NCI-H526 (cell line): ENCODE data around the gene TFR2.

Experiments
- DNase-seq, 2 experiments: peaks; one replicate each; lab custom pipeline; 2025; lab: John Stamatoyannopoulos, UW

The TFR2 gene

DNA sequence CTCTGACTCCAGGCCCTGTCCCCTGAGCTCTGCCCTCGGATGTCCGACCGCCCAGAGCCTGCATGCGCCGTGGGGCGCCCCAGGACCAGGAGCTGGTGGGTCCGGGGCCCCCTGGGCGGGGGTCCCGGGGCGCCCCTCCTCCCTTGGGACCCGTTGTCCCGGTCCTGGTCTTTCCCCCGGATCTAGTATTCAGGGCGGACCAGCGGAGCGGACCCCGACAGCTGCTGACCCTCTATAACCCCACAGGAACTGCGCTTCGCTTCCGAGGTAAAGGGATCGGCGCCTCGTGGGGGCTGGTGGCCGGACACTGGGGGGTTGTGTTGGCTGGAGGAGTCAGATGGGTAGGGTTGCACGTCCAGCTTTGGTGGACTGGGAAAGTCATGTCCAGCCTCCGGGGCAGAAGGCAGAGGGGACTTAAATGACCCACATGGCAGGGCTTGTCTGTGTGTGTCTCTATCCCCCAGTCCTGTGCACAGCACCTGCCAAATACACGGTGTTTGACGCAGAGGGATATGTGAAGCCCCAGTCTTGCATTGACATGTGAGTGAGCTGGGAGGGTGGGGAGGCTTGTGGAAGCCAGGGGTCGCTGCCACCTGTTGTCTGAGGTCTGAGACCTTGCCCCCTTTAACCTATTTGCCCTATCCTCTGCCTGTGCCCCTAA, 28.5 kb downstream of the TFR2 start:
- peak in 1 of 2 experiments; percentile 49 for DNase-seq

DNA sequence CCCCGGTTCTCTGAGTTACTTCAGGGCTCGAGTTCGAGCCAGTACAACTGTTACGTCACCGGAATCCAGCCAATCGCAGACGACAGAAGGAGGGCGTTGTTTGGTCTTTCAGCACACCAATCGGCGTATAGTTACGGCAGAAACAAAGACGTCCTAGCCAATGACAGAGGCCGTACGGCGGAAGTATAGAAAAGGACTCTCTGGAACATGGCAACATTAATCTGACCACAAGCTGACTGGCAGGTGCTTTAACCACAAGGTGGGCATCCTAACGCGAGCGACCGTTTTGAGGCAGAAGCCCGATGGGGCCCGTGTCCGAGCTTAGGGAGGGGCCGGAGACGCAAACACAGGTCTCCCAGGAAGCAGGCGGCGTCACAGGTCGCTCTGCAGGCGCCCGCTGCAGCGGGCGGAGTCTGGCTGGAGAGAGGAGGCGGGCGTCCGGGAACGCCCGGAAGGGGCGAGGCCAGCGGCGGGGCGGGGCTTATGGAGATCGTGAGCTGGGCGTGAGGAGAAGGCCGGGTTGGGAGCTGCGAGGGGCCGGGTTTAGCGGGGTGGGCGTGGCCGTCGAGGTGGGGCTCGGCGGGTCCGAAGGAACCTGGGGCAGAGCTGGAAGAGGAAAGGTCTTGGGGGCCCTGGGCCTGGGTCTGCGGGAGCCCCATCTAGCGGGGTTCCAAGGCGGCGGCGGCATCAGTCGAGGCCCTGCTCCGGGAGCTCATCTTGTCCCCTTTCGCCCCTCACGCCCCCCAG, 29.2 kb downstream of the TFR2 start, which contains the start of gene MOSPD3:
Gene MOSPD3 (plus strand): TSS at position 558 of the 747 bp plus-strand sequence. CDS start 252 bp downstream, outside the sequence.
- peak; percentile 99 to 100 for DNase-seq

DNA sequence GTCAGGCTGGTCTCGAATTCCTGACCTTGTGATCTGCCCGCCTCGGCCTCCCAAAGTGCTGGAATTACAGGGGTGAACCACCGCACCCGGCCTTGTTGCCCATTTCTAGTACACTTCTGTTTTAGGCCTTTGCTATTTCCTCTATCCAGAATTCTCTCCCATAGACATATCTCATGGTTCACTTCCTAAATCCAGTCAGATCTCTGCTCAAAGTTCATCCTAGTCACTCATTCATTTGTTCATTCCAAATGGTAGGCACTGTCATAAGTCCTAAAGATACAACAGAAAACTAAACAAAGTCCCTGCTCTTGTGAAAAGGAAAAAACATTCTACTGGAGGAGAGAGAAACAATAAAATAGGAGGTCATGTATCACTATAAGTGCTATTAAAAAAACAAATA, 31.4 kb downstream of the TFR2 start:
- DNase-seq: no peak

DNA sequence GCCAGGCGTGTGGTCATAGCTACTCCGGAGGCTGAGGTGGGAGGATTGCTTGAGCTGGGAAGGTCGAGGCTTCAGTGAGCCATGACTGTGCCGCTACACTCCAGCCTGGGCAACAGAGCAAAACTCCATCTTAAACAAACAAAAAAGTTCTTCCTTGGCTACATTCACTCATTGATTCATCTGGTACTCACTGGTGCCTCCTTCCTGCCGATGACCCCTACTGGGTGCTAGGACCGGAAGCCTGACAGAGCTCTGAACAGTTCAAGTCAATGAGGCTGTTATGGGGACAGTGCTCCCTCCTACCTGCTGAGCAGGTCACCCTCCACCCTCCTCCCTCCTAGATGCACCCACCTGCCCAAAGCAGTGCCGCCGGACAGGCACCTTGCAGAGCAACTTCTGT, 34.2 kb downstream of the TFR2 start:
- DNase-seq: no peak

DNA sequence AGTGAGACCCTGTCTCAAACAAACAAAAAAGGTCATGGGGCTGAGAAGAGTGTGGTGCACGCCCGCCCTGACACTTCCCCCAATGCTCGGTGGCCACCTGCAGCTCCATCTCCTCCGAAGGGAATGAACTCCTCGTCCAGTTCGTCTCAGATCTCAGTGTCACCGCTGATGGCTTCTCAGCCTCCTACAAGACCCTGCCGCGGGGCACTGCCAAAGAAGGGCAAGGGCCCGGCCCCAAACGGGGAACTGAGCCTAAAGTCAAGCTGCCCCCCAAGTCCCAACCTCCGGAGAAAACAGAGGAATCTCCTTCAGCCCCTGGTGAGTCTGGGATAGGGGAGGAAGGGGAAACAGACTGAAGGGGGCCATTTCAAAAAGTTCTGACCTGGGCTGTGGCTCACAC, 35.0 kb downstream of the TFR2 start:
- DNase-seq: no peak

DNA sequence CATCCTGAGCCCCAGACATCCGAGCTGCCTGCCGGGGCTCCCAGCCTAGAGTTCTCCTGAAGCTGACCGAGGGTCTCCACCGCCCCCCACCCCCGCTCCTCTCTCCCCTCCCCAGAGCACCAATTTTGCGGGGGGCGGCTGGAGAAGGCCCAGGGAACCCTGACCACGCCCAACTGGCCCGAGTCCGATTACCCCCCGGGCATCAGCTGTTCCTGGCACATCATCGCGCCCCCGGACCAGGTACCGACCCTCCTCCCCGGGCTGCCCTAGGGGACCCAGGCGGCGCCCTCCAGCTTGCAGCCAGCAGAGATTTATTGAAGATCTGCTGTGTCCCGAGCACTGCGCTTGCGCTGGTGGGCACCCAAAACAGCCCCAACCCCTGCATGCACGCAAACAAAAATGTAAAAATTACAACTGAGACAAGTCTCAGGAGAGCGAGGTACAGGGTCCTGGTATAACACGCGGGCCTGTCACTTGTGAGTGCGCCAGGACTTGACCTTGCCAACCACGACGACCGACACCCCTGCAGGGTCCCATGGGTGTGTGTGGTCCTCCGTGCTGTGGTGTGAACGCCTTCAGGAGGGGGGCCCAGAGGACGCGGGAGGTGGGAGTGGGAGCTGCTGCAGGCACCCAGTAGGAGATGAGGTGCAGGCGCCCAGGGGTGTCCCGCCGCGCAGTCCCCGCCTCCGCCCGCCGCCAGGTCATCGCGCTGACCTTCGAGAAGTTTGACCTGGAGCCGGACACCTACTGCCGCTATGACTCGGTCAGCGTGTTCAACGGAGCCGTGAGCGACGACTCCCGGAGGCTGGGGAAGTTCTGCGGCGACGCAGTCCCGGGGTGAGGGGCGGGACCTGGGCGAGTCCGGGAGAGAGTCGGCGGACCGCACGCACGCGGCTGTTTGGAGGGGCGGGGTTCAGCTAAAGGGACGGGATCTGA, 36.1 kb downstream of the TFR2 start:
- DNase-seq: peak in 1 of 2 experiments; percentile 51

DNA sequence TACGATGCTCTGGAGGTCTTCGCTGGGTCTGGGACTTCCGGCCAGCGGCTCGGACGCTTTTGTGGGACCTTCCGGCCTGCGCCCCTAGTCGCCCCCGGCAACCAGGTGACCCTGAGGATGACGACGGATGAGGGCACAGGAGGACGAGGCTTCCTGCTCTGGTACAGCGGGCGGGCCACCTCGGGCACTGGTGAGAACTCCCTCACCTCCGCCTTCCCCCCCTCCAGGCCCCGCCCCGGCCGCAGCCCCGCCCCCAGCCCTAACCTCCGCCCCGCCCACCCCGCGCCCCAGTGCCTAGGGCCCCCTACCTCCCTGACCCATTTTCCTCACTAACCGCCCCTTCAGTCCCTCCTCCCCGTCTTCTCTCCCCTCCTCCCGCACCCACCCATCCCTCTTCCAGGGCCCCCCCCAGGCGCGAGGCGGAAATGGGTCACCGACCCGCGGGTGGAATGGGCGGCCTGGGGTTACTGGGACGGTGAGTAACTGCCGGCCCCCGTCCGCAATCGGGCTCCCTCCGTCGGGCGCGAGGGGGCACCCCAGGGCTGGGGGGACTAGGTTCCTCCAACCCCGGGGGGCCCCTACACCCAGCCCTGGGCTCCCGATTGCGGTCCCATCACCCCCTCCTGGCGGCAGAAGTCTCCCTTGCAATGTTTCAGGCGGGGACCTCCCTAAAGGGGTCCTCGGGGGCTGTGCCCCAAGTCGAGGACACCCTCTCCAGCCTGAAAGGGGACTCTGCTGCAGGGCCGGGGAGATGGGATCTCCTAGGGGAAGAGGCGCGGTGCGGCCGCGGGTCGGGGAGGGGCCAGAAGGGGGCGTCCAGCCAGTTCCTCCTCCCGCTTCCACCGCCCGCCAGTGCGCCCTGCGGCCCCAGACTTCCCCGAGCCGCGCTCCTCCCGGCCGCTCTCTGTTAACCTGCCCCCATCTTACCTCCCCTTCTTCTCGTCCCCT, 37.0 kb downstream of the TFR2 start:
- DNase-seq: peak in 1 of 2 experiments; percentile 82

DNA sequence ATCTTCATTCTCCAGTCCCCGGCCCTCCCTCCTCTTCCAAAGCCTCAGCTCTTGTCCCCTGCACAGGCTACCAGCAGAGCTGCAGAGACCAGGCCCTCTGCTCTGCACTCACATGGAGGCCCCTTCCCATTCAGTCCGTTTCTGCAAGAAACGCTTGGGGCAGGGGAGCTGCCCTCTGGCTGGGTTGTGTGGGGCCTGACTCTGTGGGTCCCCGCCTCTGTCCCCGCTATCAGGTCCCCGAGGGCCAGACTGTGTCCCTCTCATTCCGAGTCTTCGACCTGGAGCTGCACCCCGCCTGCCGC, 37.7 kb downstream of the TFR2 start:
- peak in 1 of 2 experiments; percentile 63 for DNase-seq

DNA sequence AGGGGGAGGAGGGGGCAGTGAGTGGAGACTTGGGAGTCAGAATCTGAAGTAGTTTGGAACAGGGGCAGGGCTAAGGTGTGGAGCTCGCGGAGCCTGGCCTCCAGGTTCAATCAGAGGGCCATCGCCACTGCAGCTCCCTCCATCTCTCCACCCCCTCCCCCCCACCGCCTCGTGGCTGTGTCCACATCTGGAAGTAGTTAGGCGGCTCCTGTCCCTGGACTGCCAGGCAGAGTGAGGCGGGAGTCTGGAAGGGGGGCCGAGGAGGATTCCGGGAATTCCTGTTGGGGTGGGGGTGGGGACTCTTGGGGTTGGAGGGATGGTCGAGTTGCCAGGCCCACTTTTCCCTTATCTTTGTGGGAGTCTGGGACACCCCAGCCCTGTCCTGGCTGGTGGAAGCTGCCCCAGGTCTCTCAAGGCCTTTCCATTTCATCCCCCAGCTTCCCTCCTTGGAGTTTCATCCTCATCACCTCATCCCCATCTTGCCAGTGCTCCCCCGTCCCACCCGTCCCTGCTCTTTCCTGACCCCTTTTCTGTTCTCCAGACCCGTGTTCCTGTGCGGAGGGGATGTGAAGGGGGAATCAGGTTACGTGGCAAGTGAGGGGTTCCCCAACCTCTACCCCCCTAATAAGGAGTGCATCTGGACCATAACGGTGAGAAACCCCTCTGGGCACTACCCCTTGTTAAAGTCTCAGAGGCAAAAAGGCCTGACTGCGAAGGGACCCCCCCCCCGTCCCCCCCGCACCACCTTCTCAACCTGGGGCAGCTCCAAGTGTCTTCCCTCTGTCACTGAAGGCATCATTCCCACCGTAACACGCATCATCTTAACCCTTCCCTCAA, 38.2 kb downstream of the TFR2 start:
- peak in 1 of 2 experiments; percentile 29 for DNase-seq

DNA sequence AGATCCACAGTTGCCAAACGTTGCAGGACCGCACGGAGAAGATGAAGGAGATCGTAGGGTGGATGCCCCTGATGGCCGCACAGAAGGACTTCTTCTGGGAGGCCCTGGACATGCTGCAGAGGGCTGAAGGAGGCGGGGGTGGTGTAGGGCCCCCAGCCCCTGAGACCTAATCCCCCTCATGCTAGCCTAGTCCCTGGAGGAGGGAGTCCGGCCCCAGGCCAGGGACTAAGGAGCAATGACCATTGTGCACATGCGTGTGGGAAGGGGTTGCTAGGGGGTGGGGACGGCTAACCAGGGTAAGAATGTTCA, 40.7 kb downstream of the TFR2 start:
- no peak for DNase-seq

DNA sequence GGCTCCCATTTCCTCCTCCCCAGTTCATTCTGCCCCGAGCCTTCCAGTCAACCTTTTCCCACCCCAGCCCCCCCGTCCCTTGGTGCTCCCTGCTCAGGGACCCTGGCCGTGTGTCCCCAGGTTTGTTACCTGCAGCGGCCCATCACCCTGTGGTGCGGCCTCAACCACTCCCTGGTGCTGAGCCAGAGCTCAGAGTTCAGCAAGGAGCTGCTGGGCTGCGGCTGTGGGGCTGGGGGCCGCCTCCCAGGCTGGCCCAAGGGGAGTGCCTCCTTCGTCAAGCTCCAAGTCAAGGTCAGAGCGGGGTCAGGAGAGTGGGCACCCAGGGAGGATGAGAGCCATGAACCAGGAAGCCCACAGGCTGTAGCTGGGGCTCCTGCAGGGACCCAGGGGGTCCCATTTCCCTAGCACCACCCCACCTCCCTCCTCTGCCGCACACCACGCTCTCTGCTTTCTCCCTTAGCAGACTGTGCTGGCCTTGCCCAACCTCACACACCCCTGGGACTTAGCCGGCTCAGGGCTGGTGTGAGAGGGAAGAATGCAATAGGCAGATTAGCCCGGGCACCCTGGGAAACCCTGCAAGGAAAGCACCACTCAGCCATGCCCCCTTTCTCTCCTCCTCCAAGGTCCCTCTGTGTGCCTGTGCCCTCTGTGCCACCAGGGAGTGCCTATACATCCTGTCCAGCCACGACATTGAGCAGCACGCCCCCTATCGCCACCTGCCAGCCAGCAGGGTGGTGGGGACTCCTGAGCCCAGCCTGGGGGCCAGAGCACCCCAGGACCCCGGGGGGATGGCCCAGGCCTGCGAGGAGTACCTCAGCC, 41.2 kb downstream of the TFR2 start:
- peak in 1 of 2 experiments; percentile 21 for DNase-seq

DNA sequence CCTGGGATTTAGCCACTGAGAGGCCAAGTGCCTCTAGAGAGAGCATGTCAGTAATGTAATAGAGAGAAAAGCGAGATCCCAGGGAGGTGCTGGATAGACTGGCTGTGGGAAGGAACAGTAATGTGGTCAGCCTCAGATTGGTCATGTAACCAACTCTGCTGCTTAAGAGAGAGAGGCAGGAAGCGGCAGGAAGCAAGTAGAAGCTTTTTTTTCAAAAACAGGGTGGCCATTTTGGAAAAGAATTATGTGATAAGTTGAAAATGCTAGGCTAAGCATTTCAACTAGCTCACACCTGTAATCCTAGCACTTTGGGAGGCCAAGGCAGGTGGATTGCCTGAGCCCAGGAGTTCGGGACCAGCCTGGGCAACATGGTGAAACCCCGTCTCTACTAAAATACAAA, 42.9 kb downstream of the TFR2 start:
- DNase-seq: no peak

DNA sequence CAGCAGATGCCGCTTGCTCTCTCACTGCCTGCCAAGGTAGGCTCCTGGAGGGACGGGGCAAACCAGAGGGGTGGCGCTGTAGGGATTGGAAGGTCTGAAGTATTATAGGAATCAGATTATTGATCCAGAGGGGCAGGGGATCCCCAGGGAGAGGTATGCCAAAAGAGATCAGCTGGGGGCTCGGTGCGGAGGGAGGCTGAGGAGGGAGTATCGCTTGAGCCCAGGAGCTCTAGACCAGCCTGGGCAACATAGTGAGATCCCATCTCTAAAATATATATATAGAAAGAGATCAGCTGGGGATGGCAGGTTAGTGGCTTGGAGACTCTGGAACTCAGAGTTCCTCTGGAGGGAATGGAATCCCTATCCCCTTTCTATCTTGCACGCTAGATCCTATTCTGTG, 46.2 kb downstream of the TFR2 start:
- DNase-seq: no peak

DNA sequence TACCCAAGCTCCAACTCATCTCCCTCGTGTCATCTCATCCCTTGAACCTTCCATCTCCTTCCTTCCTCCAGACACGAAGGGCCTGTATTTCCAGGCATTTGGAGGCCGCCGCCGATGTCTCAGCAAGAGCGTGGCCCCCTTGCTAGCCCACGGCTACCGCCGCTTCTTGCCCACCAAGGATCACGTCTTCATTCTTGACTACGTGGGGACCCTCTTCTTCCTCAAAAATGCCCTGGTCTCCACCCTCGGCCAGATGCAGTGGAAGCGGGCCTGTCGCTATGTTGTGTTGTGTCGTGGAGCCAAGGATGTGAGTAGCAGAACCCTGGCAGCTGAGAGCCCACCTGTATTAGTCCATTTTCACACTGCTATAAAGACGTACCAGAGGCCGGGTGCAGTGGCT, 49.8 kb downstream of the TFR2 start:
- DNase-seq: no peak

DNA sequence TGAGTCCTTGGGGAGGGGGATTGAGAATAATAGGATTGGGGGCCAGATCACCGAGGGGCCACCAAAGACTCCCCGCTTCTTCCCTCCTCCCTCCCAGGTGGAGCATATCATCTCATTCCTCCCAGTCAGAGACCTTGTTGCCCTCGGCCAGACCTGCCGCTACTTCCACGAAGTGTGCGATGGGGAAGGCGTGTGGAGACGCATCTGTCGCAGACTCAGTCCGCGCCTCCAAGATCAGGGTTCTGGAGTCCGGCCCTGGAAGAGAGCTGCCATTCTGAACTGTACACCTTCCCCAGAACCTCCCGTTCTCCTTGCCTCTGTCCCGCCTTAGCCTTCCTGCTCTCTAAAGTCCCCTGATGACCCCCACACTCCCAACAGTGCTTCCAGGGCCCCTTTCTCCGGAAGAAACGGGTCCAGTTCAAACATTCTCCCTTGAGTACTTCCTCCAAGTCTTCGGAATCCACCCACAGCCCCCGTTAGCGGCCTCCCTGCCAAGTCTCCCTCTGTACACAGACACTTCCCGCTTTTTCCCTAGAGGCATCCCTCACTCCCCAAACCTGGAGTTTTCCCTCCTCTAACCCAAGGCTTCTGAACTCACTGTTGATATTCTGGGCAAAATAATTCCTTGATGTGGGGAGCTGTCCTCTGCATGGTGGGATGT, 51.1 kb downstream of the TFR2 start:
- no peak for DNase-seq

DNA sequence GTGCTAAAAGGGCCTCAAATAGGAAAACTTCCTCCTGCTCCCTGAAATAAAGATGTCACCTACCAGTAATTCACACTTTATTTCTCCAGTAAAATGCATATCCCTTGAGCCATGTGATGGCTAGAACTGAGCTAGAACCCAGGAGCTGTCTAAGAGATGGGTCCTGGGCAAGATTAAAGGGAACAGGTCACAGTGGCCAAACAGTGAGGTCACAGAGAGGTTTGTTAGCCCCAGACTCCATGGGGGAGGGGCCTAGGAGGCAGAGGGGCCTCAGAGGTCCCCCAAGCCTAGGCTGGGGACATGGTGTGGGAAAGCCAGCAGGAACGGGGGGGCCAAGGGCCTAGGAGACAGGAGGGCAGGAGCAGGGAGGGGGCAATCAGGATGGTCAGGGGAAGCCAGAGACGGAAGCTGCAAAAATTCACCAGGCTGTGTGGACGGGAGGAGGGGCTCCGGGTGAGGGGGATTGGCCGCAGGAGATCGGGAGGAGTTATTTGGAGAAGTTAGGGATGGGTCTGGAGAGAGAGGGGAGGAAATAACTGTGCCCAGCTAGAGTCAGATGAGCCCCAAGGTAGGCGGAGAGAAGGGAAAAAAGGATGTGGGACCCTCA, 51.9 kb downstream of the TFR2 start:
- no peak for DNase-seq

DNA sequence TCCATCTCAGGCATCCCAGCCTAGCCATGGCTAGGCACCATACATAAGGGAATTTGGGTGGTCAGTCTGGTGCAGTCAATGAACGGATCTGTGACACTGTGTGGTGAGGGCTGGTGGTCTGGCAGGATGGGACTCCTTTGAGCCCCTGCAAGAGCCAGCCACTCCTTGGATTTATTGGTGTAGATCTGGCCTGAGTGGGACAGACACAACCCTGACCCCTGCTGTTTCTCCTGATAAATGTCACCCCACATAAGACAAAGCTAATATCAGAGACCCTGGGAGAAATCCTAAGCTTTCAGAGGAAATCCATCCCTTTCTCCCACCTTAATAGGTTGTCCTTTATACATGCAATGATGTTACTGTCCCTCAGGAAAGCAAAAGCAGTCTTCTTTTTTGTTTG, 52.9 kb downstream of the TFR2 start:
- peak in 1 of 2 experiments; percentile 47 for DNase-seq

DNA sequence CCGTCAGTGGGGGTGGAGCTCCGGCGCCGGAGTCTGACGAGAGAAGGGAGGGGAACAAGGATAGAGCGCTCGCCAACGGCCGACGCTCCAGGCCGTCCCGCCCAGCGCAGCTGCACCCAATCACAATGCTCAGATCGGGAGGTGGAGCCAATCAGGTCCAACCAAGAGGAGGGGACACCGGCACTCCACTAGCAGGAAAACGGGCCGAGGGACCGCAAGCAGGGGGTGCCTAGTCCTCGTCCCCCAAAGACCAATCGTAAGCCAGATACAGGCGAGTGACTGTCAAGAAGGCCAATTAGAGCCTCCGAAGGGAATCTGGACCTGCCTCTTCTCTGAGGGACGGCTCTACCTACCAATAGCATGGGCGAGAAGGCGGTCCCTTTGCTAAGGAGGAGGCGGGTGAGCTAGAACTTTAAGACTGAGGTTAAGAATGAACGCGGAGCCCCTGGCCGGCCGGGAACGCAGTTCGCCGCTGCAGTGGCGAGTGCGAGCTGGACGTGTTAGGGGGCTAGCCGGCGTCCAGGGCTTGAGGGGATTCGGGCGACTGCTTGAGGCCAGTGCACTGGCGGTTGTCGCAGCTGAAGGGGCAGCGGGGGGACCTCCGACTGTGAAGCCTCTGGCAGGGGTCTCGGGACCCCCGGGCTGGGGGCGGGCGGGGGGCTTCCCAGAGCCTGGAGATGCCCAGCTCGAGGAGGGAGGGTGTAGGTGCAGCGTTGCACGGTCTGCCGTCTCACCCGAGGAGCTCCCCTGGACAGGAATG, 54.9 kb downstream of the TFR2 start, which contains the start of gene FBXO24:
Gene FBXO24 (plus strand): TSS at position 63 of the 760 bp plus-strand sequence. CDS start 298 bp downstream, at position 361.
- peak; percentile 100 for DNase-seq
